GM21515 (cell line): ENCODE measurements around the gene PSKH1.

Experiments used
- ATAC-seq: cut with Tn5 transposase; IDR thresholded peaks from one replicate; pipeline ENCODE4 v1.9.1; 2021; ENCODE audit not compliant: unreplicated experiment

Gene PSKH1

GRCh38 chr16:67939507-67940445 lies 46.7 kb downstream of the PSKH1 start:
- no peak for ATAC-seq

- no peak for ATAC-seq
These were observed 47.5 kb downstream of the PSKH1 start for GRCh38 chr16:67940446-67941089.

GRCh38 chr16:67941469-67942199 lies 48.6 kb downstream of the PSKH1 start:
- no peak for ATAC-seq

GRCh38 chr16:67942200-67942509 lies 49.1 kb downstream of the PSKH1 start:
- ATAC-seq = no peak

GRCh38 chr16:67942510-67943255 lies 49.6 kb downstream of the PSKH1 start:
- no peak for ATAC-seq

- ATAC-seq = no peak
These were observed 50.2 kb downstream of the PSKH1 start for GRCh38 chr16:67943256-67943618.

- ATAC-seq = no peak
These were observed 50.8 kb downstream of the PSKH1 start, which contains the start of gene LCAT for GRCh38 chr16:67943619-67944504. LCAT (minus strand) TSS chr16:67944120; CDS start chr16:67944101, 19 bp downstream.

- no peak for ATAC-seq
These were observed 51.8 kb downstream of the PSKH1 start for GRCh38 chr16:67944690-67945391.

GRCh38 chr16:67945392-67945933 lies 52.4 kb downstream of the PSKH1 start:
- ATAC-seq = no peak

GRCh38 chr16:67946128-67946569 lies 53.1 kb downstream of the PSKH1 start:
- ATAC-seq = no peak

GRCh38 chr16:67946966-67947558 lies 54.0 kb downstream of the PSKH1 start:
- no peak for ATAC-seq

- no peak for ATAC-seq
These were observed 55.0 kb downstream of the PSKH1 start for GRCh38 chr16:67948015-67948414.

- ATAC-seq = no peak
These were observed 56.6 kb downstream of the PSKH1 start for GRCh38 chr16:67949645-67950044.

GRCh38 chr16:67950335-67950843 lies 57.3 kb downstream of the PSKH1 start:
- ATAC-seq = no peak

- ATAC-seq = no peak
These were observed 58.4 kb downstream of the PSKH1 start for GRCh38 chr16:67951485-67951884.

GRCh38 chr16:67953641-67954375 lies 60.8 kb downstream of the PSKH1 start:
- no peak for ATAC-seq

GRCh38 chr16:67954421-67955196 lies 61.6 kb downstream of the PSKH1 start:
- no peak for ATAC-seq
